GM21381 (cell line): ENCODE measurements around the gene PDE11A.

Experiments used
- ATAC-seq: cut with Tn5 transposase; IDR thresholded peaks from one replicate; pipeline ENCODE4 v1.9.1; 2021; ENCODE audit warnings: mild to moderate bottlenecking, moderate library complexity; ENCODE audit not compliant: unreplicated experiment

The PDE11A gene

DNA sequence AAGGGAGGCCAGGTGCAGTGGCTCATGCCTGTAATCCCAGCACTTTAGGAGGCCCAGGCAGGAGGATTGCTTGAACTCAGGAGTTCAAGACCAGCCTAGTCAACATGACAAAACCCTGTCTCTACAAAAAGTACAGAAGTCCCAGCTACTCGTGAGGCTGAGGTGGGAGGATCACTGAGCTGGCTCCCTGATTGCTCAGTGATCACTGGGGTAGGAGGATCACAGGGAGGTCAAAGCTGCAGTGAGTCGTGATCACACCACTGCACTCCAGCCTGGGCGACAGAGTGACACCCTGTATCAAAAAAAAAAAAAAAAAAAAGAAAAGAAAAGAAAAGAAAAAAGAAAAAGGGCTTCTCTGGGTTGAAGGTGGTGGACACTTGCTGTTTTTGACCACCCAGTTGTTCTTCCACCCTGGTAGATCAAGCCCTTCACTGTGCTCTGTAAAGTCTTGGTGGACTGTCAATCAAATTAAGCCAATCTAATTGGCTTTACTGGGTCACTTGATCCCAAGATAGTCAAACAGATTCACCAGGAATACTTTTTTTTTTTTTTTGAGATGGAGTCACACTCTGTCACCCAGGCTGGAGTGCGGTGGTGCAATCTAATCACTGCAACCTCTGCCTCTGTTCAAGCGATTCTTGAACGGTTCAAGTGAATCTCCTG, 488.4 kb downstream of the PDE11A start:
- no peak for ATAC-seq

DNA sequence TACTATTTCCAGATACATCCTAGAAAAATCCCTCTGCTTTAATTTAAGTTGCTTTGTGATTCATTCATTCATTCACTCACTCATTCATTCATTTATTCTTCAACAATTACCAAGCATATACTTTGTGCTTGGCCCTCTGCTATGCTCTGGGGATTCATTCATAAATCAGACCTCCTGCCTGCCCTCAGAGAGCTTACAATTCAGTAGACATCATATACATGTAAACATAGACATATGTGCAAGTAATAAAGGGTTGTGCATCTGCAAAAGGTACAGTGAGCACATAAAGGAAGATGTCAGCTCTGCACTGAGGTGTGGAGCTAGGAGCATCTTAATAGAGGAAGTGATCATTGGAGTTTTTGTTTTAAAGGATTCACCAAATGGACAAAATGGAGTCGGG, 490.6 kb downstream of the PDE11A start:
- no peak for ATAC-seq

DNA sequence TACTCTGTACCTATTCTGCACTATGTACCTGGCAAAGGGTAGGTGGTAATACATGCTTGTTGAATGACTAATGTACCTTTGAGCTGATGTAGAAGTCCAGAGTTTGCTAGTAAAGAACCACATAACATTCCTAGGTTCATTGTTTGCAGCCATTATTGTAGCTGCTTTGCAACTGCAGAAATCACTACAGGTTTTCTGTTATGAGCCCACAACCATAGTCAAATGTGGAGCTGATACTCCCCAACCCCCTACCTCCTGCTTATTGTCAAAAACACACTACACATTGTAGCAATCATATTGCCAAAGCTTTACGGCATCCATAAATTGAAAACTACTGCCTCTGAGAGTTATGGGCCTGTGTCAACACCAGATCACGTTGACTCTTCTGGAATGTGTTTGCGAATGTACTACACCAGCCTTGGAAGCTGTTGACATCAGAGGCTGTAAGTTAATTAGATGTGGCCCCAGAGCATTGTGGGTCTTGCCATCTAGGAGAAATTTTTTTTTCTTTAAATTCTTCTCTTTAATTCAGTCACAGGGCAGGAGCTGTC, 493.0 kb downstream of the PDE11A start:
- no peak for ATAC-seq

DNA sequence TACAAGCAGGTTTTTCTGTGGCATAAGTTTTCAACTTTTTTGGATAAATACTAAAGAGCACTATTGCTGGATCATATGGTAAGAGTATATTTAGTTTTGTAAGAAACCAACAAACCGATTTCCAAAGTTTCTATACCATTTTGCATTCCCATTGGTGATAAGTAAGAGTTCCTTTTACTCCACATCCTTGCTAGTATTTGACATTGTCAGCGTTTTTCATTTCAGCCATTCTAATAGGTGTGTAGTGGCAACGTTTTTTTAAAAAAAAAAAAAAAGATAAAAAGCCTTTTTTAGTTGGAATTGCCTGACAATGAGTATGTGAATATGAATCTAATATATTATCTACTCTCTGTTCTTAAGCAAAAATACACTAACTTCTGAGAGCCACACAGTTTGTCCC, 494.1 kb downstream of the PDE11A start:
- no peak for ATAC-seq

DNA sequence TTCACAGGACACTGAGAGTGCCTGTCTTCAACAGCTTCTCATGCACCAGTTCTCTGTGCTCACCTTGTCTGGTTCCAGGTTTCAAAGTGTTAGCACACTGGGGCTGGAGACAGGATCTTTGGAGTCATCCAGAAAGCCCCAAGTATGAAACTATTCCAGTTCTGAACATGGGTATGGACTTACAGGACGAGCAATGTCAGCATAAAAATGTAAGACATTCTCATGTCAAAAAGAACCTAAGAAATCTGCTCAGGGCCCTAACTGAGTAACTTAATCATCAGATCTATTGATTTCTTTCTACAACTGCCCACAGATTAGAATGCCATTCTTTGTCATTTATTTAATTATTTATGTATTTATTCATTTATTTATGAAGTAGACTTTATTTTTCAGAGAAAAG, 495.5 kb downstream of the PDE11A start:
- ATAC-seq, result no peak

DNA sequence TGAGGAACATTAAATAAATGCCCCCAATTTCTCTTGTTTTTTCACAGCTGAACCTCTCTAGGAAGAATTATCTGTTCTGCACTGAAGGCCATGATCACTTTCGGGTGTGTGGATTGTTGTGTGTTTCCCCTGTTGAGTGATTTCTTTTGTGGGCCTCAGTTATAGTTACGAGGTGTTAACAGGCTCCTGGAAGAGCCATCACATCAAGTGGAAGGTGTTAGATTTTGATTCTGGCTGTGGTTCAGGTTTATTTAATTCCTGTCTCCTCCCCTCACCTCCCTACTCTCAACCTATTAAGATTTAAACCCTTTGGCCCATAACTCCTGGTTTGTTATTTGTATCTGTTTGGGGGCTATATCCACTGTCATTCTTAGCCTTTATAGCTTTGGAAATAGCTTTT, 497.2 kb downstream of the PDE11A start:
- ATAC-seq, result no peak

DNA sequence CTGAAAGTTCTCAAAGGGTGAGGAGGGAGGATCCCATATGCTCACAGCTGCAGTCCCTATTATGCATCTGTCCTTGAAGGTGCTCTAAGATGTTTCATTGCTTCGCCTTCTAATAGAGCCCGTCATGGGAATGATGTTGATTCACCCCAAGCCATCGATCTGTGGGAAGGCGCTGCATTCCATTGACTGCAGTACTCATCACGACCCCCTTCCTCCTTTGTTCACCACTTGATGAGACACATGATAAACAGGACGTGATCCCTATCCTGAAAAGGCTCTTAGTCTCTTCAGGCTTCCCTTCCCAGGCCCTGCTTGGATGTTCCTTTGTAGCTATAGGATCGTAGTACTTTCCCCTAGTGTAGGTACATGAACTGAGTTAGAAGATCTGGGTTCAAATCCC, 498.2 kb downstream of the PDE11A start:
- ATAC-seq, result no peak
